Skeletal muscle cell (primary cell): ENCODE results near the gene MPLKIP.
A peak's percentile ranks its signal among the peaks of the same experiment; 100 is the strongest.
"Not testable (repeated sequence)": the region's sequence is repeated elsewhere in the genome, so short reads cannot be mapped to it uniquely, and the experiment has no call there.

Experiments used
- DNase-seq: peaks from one replicate; pipeline ENCODE4 v3.0.0-alpha.2; 2010; ENCODE audit warnings: low read depth
- H3K4me3 ChIP-seq: 2 replicates; pipeline ENCODE4 v1.5.1; 2011; ENCODE audit warnings: low read depth, mild to moderate bottlenecking, control low read depth, low read length, moderate library complexity

MPLKIP gene

DNA sequence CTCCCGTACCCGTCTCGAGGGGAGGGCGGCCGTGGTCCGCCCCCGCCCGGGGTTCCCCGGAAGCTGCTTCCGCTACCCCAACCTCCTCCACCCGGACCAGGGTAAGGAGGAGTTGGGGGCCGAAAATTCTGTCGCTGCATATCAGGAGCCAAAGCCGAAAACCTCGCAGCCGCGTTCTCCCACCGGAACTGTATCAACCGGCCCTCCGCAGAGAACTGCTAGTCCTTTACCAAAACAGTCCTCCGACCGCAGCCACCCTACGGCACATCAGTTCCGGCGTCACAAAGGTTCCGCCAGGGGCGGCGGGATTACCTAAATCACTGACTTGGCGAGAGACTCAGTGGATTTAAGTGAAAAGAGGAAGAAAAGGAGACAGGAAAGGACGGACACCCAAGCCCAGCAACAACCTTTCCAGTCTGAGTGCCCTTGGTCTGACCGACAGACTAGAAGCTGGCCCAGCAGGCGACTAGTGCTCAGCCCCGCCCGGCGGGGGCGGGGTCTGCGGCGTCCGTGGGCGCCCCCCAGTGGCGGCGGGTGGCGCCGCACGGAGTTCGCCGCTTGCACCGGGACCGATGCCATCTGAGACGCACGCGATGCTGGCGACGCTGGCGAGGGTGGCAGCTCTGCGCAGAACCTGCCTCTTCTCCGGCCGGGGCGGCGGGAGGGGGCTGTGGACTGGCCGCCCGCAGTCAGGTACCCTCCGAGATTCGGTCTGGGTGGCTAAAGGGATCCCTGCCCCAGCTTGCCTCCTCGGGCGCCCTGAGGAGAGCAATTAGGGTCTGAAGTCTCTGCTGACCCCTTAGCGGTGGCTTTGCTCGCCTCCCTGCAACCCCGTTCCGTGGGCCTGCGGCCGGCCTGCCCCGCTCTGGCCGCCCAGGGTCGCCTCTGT, at the start of gene MPLKIP, which contains the start of gene SUGCT:
Gene MPLKIP, minus strand, starts transcription at position 195 of the 889 bp plus-strand sequence. Its CDS starts 55 bp downstream, at position 140.
Gene SUGCT, plus strand, starts transcription at position 578 of the 889 bp plus-strand sequence.
- DNase-seq: peak; percentile 53
- peak within 1 kb of the TSS; percentile 82 for H3K4me3 ChIP-seq

DNA sequence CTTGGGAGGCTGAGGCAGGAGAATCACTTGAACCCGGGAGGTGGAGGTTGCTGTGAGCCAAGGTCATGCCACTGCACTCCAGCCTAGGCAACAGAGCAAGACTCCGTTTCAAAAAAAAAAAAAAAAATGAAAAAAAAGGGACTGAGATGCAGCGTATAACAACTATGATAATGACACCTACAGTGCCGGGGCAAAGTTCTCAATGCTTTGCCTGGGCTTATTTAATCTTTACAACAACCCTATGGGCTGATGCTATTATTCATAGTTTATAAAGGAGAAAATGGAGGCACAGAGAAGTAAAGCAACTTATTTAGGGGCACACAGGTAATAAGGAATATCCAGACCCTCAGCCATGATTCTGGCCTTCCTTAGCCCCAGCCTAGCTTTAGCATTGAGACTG, 48.0 kb upstream of the MPLKIP start:
- DNase-seq: no peak
- H3K4me3 ChIP-seq: no peak overlapping the region

DNA sequence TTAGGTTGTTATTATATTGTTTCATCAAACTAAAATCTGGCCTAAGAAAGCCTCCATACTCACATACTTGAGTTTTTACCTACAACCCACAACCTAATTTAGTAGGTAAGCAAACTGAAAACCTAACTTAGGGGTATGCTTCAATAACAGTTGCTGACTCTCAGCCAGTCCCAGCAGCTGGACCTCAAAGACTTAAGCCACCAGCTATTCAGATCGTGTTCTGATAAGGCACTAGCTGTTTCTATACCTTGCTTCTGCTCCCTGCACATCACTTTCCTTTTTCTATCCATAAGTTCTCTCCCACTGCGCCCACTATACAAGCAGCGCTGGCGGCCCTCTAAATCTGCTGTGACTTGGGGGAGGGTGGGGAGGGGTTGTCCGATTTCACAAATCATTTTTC, 42.6 kb upstream of the MPLKIP start:
- H3K4me3 ChIP-seq: no peak overlapping the region
- DNase-seq: no peak

DNA sequence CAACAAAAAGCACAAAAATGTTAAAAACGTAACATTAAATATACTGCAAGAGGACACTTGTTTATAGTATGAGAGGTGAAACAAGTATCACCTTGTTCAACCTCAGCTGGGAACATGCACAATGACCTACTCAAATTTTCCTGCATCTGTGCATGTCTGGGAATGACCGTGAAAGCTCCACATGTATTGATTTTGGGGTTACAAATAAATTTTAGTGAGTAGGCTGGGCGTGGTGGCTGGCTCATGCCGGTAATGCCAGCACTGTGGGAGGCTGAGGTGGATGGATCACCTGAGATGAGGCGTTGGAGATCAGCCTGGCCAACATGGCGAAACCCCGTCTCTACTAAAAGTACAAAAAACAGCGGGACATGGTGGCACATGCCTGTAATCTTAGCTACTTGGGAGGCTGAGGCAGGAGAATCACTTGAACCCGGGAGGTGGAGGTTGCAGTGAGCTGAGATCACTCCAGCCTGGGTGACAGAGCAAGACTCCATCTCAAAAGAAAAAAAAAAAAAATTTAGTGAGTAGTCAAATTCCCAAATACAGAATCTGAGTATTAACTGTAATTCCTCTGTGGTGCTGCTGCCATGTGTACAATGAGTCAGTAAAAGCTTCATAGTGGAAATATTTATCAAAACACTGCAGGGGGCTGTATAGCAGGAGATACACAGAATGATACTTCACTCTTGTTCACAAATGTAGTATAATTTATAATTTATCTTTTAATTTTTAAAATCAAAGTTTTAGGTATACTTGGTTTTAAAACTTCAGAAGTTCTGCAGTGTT, 41.5 kb upstream of the MPLKIP start:
- no peak overlapping the region for H3K4me3 ChIP-seq
- DNase-seq: no peak

DNA sequence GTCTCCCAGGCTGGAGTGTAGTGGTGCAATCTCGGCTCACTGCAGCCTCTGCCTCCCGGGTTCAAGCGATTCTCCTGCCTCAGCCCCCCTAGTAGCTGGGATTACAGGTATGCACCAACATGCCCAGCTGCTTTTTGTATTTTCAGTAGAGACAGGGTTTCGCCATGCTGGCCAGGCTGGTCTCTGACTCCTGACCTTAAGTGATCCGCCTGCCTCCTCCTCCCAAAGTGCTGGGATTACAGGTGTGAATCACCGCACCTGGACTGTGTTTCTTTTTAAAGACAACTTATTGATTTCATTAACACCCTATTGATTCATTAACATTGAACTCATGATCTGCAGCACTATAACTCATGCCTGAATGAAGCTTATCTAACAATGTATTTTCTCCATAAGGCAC, 40.8 kb upstream of the MPLKIP start:
- H3K4me3 ChIP-seq, DNase-seq: not testable (repeated sequence)

DNA sequence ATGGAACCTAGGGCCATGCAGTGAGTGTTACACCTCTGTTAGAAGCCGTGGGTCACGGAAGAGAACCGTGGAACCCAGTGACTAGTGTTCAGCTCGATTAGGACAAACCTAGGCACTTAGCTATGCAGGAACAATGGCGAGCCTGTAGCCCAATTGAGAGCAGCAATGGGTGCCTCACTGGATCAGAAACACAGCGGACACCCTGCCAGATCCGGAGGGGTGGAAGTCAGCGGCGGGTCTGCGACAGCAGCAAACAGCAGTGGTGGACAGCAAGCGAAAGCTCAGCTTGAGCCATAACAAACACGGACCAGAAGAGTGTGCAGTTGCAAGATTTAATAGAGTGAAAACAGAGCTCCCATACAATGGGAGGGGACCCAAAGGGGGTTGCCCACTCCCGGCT, 38.7 kb upstream of the MPLKIP start:
- not testable (repeated sequence) for H3K4me3 ChIP-seq, DNase-seq

DNA sequence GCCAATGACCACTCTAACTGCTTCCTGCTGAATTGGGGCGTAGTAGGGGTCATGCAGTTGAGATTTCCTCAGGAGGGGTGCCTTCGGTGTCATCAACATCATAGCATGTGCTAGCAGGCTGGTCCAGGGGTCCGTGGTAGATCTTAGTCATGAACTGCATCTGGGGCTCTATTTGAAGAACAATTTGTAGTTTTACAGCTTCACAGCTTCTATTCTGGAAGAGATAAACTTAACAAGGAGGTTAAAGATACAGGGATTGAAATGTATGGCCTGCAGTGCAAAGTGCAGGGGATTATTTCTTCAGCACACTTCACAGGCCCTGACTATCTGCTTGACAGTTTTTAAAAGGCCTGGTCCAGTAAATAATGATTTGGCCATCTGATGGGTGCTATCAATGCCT, 33.8 kb upstream of the MPLKIP start:
- not testable (repeated sequence) for DNase-seq

DNA sequence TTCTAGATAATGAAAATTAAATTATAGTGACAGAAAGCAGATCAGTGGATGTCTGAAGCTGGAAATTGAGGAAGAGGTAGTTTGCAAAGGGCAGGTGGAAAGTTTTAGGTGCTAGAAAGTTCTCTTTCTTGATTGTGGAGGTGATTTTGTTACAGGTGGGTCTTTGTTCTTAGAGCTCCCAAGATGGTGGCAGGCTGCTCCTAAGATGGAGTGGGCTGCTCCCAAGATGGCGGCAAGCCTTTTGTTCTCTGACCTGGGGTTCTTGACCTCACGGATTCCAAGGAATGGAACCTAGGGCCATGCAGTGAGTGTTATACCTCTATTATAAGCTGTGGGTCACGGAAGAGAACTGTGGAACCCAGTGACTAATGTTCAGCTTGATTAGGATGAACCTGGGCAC, 32.9 kb upstream of the MPLKIP start:
- DNase-seq: no peak
- H3K4me3 ChIP-seq: no peak overlapping the region

More for the DNA sequence above, 33.8 kb upstream of the MPLKIP start:
- H3K4me3 ChIP-seq: not testable (repeated sequence)

DNA sequence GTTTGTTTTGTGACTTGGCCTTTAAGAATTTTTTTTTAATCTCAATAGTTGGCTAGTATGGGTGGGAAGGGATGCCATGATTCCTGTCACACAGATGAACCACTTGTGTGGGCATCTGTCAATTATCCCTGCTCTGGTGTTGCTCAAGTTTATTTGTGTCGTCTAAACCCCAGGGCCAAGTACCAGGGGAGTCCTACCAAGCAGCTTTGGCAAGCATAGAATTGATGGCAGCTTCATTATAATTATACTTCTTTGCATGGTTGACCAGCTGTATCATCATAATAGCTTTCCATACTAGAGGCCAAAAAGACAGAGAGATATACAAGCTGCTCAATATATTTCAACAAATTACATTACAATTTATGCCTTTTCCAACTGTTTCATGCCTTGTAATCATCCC, 30.8 kb upstream of the MPLKIP start:
- no peak overlapping the region for H3K4me3 ChIP-seq
- DNase-seq: no peak

DNA sequence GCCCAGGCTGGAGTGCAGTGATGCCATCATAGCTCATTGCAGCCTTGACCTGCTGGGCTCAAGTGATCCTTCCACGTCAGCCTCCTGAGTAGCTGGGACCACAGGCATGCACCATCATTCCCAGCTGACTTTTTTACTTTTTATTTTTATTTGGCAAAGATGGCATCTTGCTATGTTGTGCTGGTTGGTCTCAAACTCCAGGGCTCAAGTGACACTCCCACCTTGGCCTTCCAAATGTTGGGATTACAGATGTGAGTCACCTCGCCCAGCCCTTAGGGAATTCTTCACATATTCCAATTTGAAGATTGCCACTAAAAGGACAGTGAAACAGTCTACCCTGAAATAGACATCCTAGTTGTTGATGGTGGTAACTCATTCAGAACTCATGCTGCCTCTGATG, 28.1 kb upstream of the MPLKIP start:
- no peak for DNase-seq
- H3K4me3 ChIP-seq: no peak overlapping the region

DNA sequence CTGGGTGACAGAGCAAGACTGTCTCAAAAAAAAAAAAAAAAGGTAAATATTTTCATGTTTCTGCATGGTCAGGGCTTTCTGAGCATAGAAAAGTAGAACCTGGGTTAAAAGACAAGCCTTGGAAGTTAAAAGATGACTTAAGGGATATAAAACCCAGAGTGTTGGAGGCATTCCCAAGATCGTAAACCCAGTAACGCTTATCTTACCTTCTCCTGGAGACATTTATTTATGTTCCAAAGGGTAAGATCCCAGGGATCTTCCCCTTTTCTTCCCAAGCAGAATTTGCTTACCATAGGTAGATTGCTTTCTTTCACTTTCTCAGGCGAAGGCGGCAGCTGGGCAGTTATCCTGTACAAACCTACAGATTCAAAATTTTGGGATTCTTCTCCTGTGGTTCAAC, 22.6 kb upstream of the MPLKIP start:
- no peak overlapping the region for H3K4me3 ChIP-seq
- no peak for DNase-seq

DNA sequence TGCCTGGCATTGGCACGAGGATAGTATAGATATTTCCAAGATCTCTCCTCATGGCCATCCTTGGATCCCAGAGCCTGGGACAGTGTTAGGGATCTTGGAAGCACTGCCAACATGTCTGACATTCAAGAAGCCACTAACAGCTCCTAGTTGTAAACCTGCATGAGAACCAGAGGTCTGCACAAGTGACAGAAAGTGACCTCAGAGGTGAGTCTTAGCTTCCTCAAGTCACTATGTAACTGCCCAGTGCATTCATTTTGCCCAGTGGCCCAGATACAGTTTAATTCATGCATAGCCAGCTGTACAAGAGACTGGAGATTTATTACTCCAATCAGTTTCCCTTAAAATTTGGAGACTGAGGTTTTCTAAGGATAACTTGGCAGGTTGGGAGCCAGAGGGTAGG, 17.1 kb upstream of the MPLKIP start:
- no peak for DNase-seq
- H3K4me3 ChIP-seq: no peak overlapping the region

DNA sequence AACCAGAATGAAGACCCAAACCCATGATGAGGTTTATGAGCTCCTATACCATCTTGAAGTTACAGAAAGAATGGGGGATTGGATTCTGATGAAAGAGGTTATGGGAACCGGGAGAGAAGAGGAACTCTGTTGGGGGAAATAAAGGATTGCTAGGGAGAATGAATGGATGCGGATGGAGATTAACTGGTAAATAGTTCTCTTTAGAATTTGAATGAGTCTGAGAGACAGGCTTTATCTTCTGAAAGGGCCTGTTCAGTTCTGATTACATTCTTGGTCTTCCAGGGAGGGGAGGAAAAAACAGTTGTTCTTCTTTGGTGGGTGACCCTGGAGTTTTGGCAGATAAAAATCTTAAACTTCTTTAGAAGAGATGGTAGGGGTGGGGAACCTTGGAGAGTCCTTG, 14.2 kb upstream of the MPLKIP start:
- no peak for DNase-seq
- no peak overlapping the region for H3K4me3 ChIP-seq

DNA sequence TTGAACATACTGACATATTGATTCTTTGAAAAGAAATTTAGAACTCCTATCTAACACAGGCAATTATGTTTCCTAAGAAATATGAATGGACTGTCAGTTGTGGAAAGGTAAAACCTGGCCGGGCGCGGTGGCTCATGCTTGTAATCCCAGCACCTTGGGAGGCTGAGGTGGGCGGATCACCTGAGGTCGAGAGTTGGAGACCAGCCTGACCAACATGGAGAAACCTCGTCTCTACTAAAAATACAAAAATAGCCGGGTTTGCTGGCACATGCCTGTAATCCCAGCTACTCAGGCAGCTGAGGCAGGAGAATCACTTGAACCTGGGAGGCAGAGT, 13.8 kb upstream of the MPLKIP start:
- not testable (repeated sequence) for DNase-seq, H3K4me3 ChIP-seq

DNA sequence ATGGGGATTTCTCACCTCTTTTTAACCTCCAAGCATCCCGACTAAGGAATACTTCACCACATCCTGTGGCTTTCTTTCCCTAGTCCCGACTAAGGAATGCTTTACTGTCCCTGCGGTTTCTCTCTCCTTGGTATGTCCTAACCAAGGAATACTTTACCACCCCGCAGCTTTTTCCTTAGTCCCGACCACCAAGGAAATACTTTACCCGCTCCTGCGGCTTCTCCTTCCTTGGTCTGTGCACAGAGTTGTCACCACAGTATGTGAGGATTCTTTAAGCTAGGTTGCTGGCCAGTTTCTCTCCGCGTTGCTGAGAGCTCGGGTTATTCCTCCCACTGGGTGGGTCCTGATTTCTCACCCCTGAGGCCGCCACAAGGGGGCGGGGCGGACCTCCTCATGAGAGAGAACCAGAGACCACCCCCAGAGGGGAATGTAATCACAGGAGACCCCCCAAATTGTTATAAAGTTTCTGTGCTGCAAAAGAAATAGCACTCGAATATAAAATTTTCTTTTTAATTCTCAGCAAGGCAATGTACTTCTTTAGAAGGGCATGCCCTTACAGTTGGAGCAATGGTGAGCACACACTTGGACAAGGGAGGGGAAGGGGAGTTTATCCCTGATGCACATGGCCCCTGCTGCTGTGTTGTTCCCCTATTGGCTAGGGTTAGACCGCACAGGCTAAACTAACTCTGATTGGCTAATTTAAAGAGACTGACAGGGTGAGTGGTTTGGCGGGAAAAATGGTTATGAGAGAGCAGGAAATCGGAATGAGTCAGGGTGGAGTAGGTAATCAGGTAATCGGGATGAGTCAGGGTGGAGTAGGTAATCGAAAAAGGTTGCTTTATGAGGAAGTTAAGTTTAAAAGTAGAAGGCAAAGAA, 13.2 kb upstream of the MPLKIP start:
- no peak for DNase-seq
- H3K4me3 ChIP-seq: no peak overlapping the region

DNA sequence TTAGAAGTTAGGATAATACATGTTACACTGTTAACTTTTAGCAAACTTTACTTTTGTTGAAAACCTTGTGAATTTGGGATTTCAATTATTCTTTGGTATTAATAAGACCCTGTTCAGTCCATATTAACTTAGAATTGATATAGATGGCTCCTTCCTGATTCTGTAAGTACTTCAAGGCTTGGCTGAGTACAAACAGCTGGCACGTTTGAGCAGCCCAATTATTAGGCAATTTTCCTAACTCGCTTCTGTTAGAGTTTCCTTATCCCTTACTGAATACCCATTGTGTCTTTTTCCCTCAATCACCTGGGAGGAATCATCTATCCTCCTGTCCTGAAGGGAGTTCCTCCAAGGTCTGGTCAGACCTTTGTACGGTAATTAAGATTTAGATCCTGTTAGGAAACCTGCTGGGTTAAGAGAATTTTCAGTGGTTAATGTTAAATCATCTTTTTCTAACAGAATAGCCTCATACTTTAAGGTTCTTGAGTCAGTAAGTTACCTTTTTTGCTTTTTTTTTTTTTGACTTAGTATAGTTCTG, 11.2 kb upstream of the MPLKIP start:
- not testable (repeated sequence) for DNase-seq, H3K4me3 ChIP-seq

DNA sequence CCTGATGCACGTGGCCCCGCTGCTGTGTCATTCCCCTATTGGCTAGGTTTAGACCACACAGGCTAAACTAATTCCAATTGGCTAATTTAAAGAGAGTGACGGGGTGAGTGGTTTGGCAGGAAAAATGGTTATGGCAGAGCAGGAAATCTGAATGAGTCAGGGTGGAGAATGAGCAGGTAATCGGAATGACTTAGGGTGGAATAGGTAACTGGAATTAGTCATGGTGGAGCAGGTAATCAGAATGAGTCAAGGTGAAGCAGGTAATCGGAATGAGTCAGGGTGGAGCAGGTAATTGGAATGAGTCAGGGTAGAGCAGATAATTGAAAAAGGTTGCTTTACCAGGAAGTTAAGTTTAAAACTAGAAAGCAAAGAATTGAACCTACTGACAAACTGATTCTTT, 7.5 kb upstream of the MPLKIP start:
- not testable (repeated sequence) for DNase-seq, H3K4me3 ChIP-seq

DNA sequence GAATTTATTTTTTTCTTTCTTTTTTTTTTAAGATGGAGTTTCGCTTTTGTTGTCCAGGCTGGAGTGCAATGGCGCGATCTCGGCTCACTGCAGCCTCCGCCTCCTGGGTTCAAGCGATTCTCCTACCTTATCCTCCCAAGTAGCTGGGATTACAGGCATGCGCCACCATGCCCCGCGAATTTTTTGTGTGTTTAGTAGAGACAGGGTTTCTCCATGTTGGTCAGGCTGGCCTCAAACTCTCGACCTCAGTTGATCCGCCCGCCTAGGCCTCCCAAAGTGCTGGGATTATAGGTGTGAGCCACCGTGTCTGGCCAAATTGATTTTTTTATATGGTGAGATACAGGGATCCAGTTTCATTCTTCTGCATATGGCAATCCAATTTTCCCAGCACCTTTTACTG, 5.5 kb upstream of the MPLKIP start:
- not testable (repeated sequence) for H3K4me3 ChIP-seq, DNase-seq

DNA sequence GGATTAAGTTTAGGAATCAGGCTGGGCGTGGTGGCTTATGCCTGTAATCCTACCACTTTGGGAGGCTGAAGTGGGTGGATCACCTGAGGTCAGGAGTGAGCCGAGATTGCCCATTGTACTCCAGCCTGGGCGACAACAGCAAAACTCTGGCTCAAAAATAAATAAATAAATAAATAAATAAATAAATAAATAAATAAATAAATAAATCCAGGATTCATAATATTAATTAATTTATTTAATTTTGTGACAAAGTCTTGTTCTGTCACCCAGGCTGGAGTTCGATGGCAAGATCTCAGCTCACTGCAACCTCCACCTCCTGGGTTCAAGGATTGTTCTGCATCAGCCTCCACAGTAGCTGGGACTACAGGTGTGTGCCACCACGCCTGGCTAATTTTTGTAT, 4.6 kb upstream of the MPLKIP start:
- DNase-seq: no peak
- no peak overlapping the region for H3K4me3 ChIP-seq
